Upper lobe of left lung (tissue), 6 donors: Measurements from ENCODE around the gene WNT1. TPM values are rescaled to one million over a fixed set of nuclear protein-coding genes. Genes with fewer than 3 reads are reported as not detected.
A peak's percentile ranks its signal among the peaks of the same experiment; 100 is the strongest.

Source experiments
- ATAC-seq, 2 donors: fragments of 200-7000 bp; cut with Tn5 transposase; one replicate each; pipeline ENCODE4 v1.9.1; 2022; ENCODE audit warnings: mild to moderate bottlenecking in 2 of 2, moderate library complexity in 2 of 2; ENCODE audit not compliant: low FRiP score in 2 of 2
- DNase-seq, 2 donors: peaks; one replicate each; pipeline ENCODE4 v3.0.0-alpha.2; 2019 to 2020
- H3K27ac ChIP-seq, 4 donors: fragments of 200-600 bp; sonication (generic); one replicate each; pipeline ENCODE4 v1.5.1; 2016 to 2019
- H3K27me3 ChIP-seq, 4 donors: fragments of 200-600 bp; sonication (generic); one replicate each; pipeline ENCODE4 v1.5.1; 2017 to 2019
- H3K36me3 ChIP-seq, 4 donors: fragments of 200-600 bp; sonication (generic); one replicate each; pipeline ENCODE4 v1.5.1; 2016 to 2019
- H3K4me1 ChIP-seq, 4 donors: fragments of 200-600 bp; sonication (generic); one replicate each; pipeline ENCODE4 v1.5.1; 2018 to 2019
- H3K4me3 ChIP-seq, 4 donors: fragments of 200-600 bp; sonication (generic); one replicate each; pipeline ENCODE4 v1.5.1; 2017 to 2019; ENCODE audit warnings: mild to moderate bottlenecking in 2 of 4, moderate library complexity in 1 of 4
- H3K9me3 ChIP-seq, 4 donors: fragments of 200-600 bp; sonication (generic); one replicate each; pipeline ENCODE4 v1.5.1; 2018 to 2019
- EP300 ChIP-seq, 4 donors: sonication (generic); formaldehyde crosslinking; IDR thresholded peaks; one replicate each; pipeline ENCODE4 v1.5.1; 2017; ENCODE audit warnings: antibody characterized with exemption in 4 of 4, control low read depth in 2 of 4
- POLR2A ChIP-seq, 4 donors: fragments of 450-650 bp; IDR thresholded peaks; one replicate each; pipeline ENCODE4 v1.5.1; 2016 to 2017; ENCODE audit warnings: antibody characterized with exemption in 4 of 4, mild to moderate bottlenecking in 2 of 4
- POLR2AphosphoS5 ChIP-seq, 2 donors: sonication (generic); formaldehyde crosslinking; IDR thresholded peaks; one replicate each; pipeline ENCODE4 v1.5.1; 2017; ENCODE audit warnings: antibody characterized with exemption in 2 of 2
- WGBS, 2 donors: methylation state at CpG; one replicate each; pipeline ENCODE4 v1.1.5; 2017 to 2018; 5-methylcytosine and 5-hydroxymethylcytosine counted together
- total RNA-seq, 6 donors: library from RNA; depleted of rRNA in 4 of 6; stranded (reverse); fragments of >200 nt in 4 of 6; gene quantifications; one replicate each; pipeline versions ENCODE4 v1.1.0 to v1.2.1, GENCODE V29; 2016 to 2021
- TF ChIP-seq, protein P1 (sequence below), 6 experiments: fragments of 450-650 bp in 4 of 6; fragments of 200-600 bp in 2 of 6; sonication (generic) in 2 of 6; IDR thresholded peaks; one replicate each; pipeline ENCODE4 v1.5.1; 2016 to 2019; ENCODE audit warnings: antibody characterized with exemption in 6 of 6
- donor health status: DM: no; HTN: no; CAD: no; lungs with moderate emphysema.
- donor health status: DM: no; HTN: yes; CAD: no; lungs with severe emphysema.

Gene WNT1
- total RNA-seq, 6 donors from 2014 or later, result 0.34 TPM; not detected in 5

DNA sequence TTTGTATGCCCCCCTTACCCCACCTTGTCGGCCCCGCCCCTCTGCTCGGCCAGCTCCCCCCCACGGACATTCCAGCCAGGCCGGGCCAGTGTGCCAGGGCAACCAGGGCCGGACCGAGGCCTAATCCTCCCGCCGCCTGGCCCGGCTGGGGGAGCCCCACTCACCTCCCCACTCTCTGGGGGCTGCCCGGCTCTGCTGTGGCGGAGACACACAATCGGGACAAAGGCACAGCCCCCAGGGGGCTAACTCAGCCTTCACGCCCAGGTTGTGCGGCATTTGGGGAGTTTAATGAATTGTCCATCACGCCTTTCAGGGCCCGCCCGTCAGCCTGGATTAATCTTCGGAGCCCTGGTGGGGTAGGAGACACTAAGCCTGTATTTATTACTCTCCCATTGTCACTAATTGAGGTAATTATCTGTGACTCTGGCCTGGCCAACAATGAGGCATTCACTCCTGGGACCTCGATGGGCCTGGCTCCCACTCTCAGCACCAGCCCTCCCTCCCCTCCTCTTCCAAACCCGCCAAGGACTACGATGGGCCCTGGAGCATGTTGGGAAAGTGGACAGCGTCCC, 8.7 kb downstream of the WNT1 start:
- H3K27ac ChIP-seq, result no peak overlapping the region
- peaks cover 0 to 14% (median 0%) of the 10 kb centered on the region in 4 donors for H3K27me3 ChIP-seq
- peak in 1 of 2 donors; percentile 68 for DNase-seq
- H3K36me3 ChIP-seq, result no peaks in the 10 kb centered on the region
- H3K4me1 ChIP-seq, result no peaks in the 10 kb centered on the region
- H3K9me3 ChIP-seq, result no peaks in the 10 kb centered on the region
- WGBS, 2 donors, result 42 to 50% methylated on average over 9 to 18 of the region's 23 CpGs
- no peak for TF ChIP-seq EP300 (IDR thresholded peaks at IDR 0.05)
- no peak for TF ChIP-seq POLR2A (IDR thresholded peaks at IDR 0.05)
- no peak for TF ChIP-seq POLR2AphosphoS5 (IDR thresholded peaks at IDR 0.05)
- TF ChIP-seq, protein P1, sequence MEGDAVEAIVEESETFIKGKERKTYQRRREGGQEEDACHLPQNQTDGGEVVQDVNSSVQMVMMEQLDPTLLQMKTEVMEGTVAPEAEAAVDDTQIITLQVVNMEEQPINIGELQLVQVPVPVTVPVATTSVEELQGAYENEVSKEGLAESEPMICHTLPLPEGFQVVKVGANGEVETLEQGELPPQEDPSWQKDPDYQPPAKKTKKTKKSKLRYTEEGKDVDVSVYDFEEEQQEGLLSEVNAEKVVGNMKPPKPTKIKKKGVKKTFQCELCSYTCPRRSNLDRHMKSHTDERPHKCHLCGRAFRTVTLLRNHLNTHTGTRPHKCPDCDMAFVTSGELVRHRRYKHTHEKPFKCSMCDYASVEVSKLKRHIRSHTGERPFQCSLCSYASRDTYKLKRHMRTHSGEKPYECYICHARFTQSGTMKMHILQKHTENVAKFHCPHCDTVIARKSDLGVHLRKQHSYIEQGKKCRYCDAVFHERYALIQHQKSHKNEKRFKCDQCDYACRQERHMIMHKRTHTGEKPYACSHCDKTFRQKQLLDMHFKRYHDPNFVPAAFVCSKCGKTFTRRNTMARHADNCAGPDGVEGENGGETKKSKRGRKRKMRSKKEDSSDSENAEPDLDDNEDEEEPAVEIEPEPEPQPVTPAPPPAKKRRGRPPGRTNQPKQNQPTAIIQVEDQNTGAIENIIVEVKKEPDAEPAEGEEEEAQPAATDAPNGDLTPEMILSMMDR (IDR thresholded peaks at IDR 0.05), result no peak
- no peak for ATAC-seq
- no peak overlapping the region for H3K4me3 ChIP-seq

DNA sequence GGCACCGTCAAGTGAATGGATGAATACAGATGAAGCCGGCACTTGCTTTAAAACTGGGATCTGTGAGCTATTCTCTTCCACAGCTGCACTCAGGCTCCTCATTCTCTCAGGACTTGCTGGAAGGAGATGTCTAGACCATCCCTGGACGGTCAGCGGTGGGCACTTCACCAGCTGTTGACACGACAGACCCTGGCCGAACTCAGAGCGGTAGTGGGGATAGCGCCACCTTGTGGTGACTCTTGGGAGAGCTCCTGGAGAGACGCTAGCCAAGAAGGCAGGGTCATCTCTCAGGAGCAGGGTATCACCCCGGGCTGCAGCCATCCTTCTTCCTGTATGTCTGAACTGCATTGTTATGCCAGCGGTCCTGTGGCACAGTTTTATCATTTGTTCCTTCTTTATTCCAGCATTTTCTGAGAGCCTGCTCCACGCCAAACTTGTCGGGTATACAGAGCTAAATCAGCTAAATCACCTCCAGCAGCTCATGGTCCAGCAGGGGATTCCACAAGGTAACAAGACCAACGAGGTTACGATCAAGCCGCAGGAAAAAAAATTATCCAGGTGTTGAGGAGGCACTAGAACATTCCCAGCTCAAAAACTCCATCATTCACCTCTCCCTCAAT, 10.0 kb downstream of the WNT1 start:
- Histone ChIP-seq H3K36me3 (no peaks in the 10 kb centered on the region), H3K9me3 (no peaks in the 10 kb centered on the region), H3K4me1 (no peaks in the 10 kb centered on the region), H3K4me3 (no peak overlapping the region), H3K27me3 (peaks cover 0 to 7% (median 0%) of the 10 kb centered on the region in 4 donors), H3K27ac (no peak overlapping the region)
- TF ChIP-seq EP300 (IDR thresholded peaks at IDR 0.05), result no peak
- no peak for TF ChIP-seq POLR2AphosphoS5 (IDR thresholded peaks at IDR 0.05)
- TF ChIP-seq POLR2A (IDR thresholded peaks at IDR 0.05), result no peak
- TF ChIP-seq, protein P1 (IDR thresholded peaks at IDR 0.05), result peak; percentile 62 to 86 (median 78)
- DNase-seq (peak in 1 of 2 donors; percentile 65), ATAC-seq (peak; percentile 81 to 89)
- WGBS, 2 donors, result 25 to 43% methylated on average over 9 to 16 of the region's 16 CpGs

DNA sequence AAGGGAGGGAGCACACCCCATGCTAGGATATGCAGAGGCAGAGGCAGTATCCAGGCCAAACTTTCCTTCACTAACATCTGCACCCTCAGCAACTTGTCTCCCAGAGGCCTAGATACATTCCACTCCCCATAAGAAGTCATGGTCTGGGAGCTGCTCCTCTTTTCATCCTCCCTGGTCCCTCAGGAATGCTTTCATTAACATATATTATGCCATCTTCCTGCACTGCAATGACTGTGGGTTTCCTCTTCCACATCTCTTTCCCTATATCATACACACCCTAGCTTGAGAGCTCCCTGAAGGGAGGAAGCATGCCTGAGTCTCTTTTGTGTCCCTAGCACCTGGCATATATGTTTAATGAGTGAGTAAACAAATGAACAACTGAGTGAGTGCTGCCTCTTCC, 12.4 kb downstream of the WNT1 start:
- peaks cover 0 to 15% (median 8%) of the 10 kb centered on the region in 4 donors for H3K27me3 ChIP-seq

DNA sequence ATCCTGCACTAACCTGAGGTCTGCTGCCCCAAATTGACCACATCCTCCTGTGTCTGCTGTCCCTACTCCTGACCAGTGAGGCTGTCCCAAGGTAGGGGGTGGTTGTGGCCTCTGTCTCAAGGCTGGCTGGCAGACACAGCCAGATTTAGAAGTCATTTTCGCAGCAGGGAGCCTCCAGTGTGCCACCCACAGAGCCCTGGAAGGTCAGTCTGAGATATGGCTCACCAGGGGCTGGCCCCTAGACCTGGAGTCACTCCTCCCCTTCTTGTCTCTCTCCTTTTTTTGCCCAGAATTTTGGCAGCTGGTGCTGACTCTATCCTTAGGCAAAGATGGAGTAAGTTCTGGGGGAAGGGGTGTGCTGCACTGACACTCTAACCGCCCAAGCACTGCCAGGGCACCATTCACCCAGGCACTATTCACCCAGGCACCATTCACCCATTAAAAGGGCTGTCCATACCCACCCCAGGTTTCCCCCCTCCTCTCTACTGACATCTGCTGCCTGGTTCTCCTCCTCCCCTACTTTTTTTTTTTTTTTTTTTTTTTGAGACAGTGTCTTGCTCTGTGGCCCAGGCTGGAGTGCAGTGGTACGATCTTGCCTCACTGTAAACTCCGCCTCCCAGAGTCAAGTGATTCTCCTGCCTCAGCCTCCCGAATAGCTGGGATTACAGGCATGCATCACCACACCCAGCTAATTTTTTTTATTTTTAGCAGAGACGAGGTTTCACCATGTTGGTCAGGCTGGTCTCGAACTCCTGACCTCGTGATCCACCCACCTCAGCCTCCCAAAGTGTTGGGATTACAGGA, 13.3 kb downstream of the WNT1 start:
- Histone ChIP-seq H3K4me3 (no peak overlapping the region), H3K9me3 (no peaks in the 10 kb centered on the region), H3K27me3 (peaks cover 0 to 14% (median 8%) of the 10 kb centered on the region in 4 donors), H3K4me1 (peaks cover 3 to 14% (median 8%) of the 10 kb centered on the region in 4 donors), H3K36me3 (no peaks in the 10 kb centered on the region), H3K27ac (no peak overlapping the region)
- no peak for ATAC-seq
- DNase-seq, result no peak
- WGBS, 2 donors, result 52 to 75% methylated on average over 8 of the region's 8 CpGs
- TF ChIP-seq EP300 (IDR thresholded peaks at IDR 0.05), result no peak
- no peak for TF ChIP-seq POLR2AphosphoS5 (IDR thresholded peaks at IDR 0.05)
- TF ChIP-seq POLR2A (IDR thresholded peaks at IDR 0.05), result no peak
- TF ChIP-seq, protein P1 (IDR thresholded peaks at IDR 0.05), result no peak

More for the DNA sequence above, 12.4 kb downstream of the WNT1 start:
- Histone ChIP-seq H3K36me3 (no peaks in the 10 kb centered on the region), H3K4me1 (peaks cover 3 to 12% (median 6%) of the 10 kb centered on the region in 4 donors), H3K27ac (no peak overlapping the region), H3K4me3 (no peak overlapping the region), H3K9me3 (no peaks in the 10 kb centered on the region)
- no peak for DNase-seq
- ATAC-seq, result no peak
- TF ChIP-seq, protein P1 (IDR thresholded peaks at IDR 0.05), result no peak
- TF ChIP-seq POLR2A (IDR thresholded peaks at IDR 0.05) (no peak), POLR2AphosphoS5 (IDR thresholded peaks at IDR 0.05) (no peak), EP300 (IDR thresholded peaks at IDR 0.05) (no peak)
